ENCODE measurements around the gene GLI3.

DNA sequence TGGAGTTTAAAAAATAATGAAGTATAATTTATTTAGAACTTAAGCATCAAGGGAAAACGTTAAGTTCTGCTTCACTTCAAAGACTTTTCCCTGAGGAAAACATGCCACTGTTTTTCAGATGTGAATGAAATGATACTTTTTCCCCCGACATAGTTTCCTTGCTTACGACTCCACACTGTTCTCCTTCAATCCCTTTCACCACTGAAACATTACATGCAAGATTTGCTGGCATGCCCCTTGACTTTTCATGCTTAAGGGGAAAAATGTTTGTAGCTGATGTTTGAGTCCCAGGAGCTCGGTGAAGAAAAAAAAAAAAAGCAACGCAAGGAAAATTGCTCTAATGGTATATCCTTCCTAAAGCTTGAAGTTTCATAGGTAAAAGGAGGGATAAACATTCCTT lies 10.0 kb downstream of the GLI3 start:
- TF ChIP-seq POLR2AphosphoS5 (IDR thresholded peaks at IDR 0.05; ENCODE audit: low read depth, low read length), result 0 out of 2 replicates have a peak, but pooled peaks have one; percentile 11
- TF ChIP-seq TAF1 (IDR thresholded peaks at IDR 0.05; ENCODE audit: borderline replicate concordance, insufficient read depth, low read length), result no peak
- TF ChIP-seq FOXP2 (optimal IDR thresholded peaks at IDR 0.05; ENCODE audit: borderline replicate concordance, extremely low read depth, extremely low read length, insufficient read depth), result no peak
